Osteocyte (in vitro differentiated cells): Measurements from ENCODE around the gene NEB. TPM values are rescaled to one million over a fixed set of nuclear protein-coding genes. Genes with fewer than 3 reads are reported as not detected.

Experiments used
- DNase-seq: peaks from one replicate; pipeline ENCODE4 v3.0.0; 2021; ENCODE audit warnings: mixed read lengths; ENCODE audit not compliant: unreplicated experiment; ENCODE audit errors: extremely low spot score
- H3K27ac Mint-ChIP-seq: one replicate; pipeline ENCODE4 v1.8.0; 2021; ENCODE audit warnings: mild to moderate bottlenecking, mixed read lengths; ENCODE audit not compliant: unreplicated experiment
- H3K27me3 Mint-ChIP-seq: one replicate; pipeline ENCODE4 v1.8.0; 2021; ENCODE audit warnings: mixed read lengths; ENCODE audit not compliant: unreplicated experiment
- H3K36me3 Mint-ChIP-seq: one replicate; pipeline ENCODE4 v1.8.0; 2021; ENCODE audit warnings: mixed read lengths; ENCODE audit not compliant: unreplicated experiment
- H3K4me1 Mint-ChIP-seq: one replicate; pipeline ENCODE4 v1.8.0; 2021; ENCODE audit warnings: mixed read lengths; ENCODE audit not compliant: unreplicated experiment
- H3K4me3 Mint-ChIP-seq: one replicate; pipeline ENCODE4 v1.8.0; 2021; ENCODE audit warnings: mild to moderate bottlenecking, moderate library complexity, mixed read lengths; ENCODE audit not compliant: unreplicated experiment
- H3K9me3 Mint-ChIP-seq: one replicate; pipeline ENCODE4 v1.8.0; 2021; ENCODE audit warnings: mixed read lengths; ENCODE audit not compliant: unreplicated experiment
- CTCF ChIP-seq: fragments of 200-600 bp; sonication (generic); IDR thresholded peaks from 2 replicates; pipeline ENCODE4 v1.5.0; 2021; ENCODE audit warnings: antibody characterized with exemption, mild to moderate bottlenecking, moderate library complexity
- total RNA-seq: library from RNA; stranded (reverse); gene quantifications from 2 replicates; pipeline ENCODE4 v1.2.1, GENCODE V29; 2021

Gene NEB
- total RNA-seq, 1 donor from 2014 or later, result 0.40 TPM

- no peaks in the 10 kb centered on the region for H3K4me1 Mint-ChIP-seq
- H3K36me3 Mint-ChIP-seq, result peaks cover 16% of the 10 kb centered on the region
- TF ChIP-seq CTCF, result no peak
- no peak overlapping the region for H3K4me3 Mint-ChIP-seq
- no peak overlapping the region for H3K27ac Mint-ChIP-seq
- H3K27me3 Mint-ChIP-seq, result no peaks in the 10 kb centered on the region
- DNase-seq, result no peak
- H3K9me3 Mint-ChIP-seq, result no peaks in the 10 kb centered on the region
These were observed 244.0 kb downstream of the NEB start for GRCh38 chr2:151490276-151490675.

- Mint-ChIP-seq H3K4me3 (no peak overlapping the region), H3K27me3 (no peaks in the 10 kb centered on the region), H3K4me1 (no peaks in the 10 kb centered on the region), H3K9me3 (no peaks in the 10 kb centered on the region), H3K36me3 (peaks cover 25% of the 10 kb centered on the region), H3K27ac (no peak overlapping the region)
- TF ChIP-seq CTCF, result no peak
- no peak for DNase-seq
These were observed 248.2 kb downstream of the NEB start for GRCh38 chr2:151486053-151486452.

GRCh38 chr2:151484100-151484499 lies 250.2 kb downstream of the NEB start:
- H3K27ac Mint-ChIP-seq, result no peak overlapping the region
- no peak overlapping the region for H3K4me3 Mint-ChIP-seq
- peaks cover 31% of the 10 kb centered on the region for H3K36me3 Mint-ChIP-seq
- H3K27me3 Mint-ChIP-seq, result no peaks in the 10 kb centered on the region
- H3K9me3 Mint-ChIP-seq, result no peaks in the 10 kb centered on the region
- no peak for TF ChIP-seq CTCF
- H3K4me1 Mint-ChIP-seq, result no peaks in the 10 kb centered on the region
- DNase-seq, result no peak

GRCh38 chr2:151483546-151483945 lies 250.7 kb downstream of the NEB start:
- Mint-ChIP-seq H3K27me3 (no peaks in the 10 kb centered on the region), H3K4me3 (no peak overlapping the region), H3K9me3 (no peaks in the 10 kb centered on the region), H3K27ac (no peak overlapping the region), H3K4me1 (no peaks in the 10 kb centered on the region), H3K36me3 (peaks cover 31% of the 10 kb centered on the region)
- DNase-seq, result no peak
- no peak for TF ChIP-seq CTCF

- Mint-ChIP-seq H3K9me3 (no peaks in the 10 kb centered on the region), H3K27ac (no peak overlapping the region), H3K4me1 (no peaks in the 10 kb centered on the region), H3K36me3 (peaks cover 40% of the 10 kb centered on the region), H3K27me3 (no peaks in the 10 kb centered on the region), H3K4me3 (no peak overlapping the region)
- TF ChIP-seq CTCF, result no peak
- no peak for DNase-seq
These were observed 252.0 kb downstream of the NEB start for GRCh38 chr2:151482171-151482725.
